Left lung (tissue), 14 donors: ENCODE data around the gene MAGEB17. TPM values are rescaled to one million over a fixed set of nuclear protein-coding genes. Genes with fewer than 3 reads are reported as not detected.
A peak's percentile ranks its signal among the peaks of the same experiment; 100 is the strongest.

Experiments
- ATAC-seq: fragments of 200-7000 bp; cut with Tn5 transposase; one replicate; pipeline ENCODE4 v1.9.1; 2020; ENCODE audit warnings: moderate library complexity
- DNase-seq, 4 donors: peaks; one replicate each; pipeline ENCODE4 v3.0.0-alpha.2; 2013 to 2020
- H3K27ac ChIP-seq, 2 donors: fragments of 200-600 bp; sonication (generic) in 1 of 2; one replicate each; pipeline versions ENCODE4 v1.5.0 to v1.8.0; 2020 to 2021
- H3K27me3 ChIP-seq, 2 donors: fragments of 200-600 bp; sonication (generic) in 1 of 2; one replicate each; pipeline versions ENCODE4 v1.5.0 to v1.8.0; 2020 to 2021
- H3K36me3 ChIP-seq, 2 donors: fragments of 200-600 bp; sonication (generic) in 1 of 2; one replicate each; pipeline versions ENCODE4 v1.5.0 to v1.8.0; 2020 to 2021
- H3K4me1 ChIP-seq, 2 donors: fragments of 200-600 bp; one replicate each; pipeline ENCODE4 v1.8.0; 2021
- H3K4me3 ChIP-seq, 2 donors: fragments of 200-600 bp; sonication (generic) in 1 of 2; one replicate each; pipeline versions ENCODE4 v1.5.0 to v1.8.0; 2020 to 2021; ENCODE audit warnings: mild to moderate bottlenecking in 1 of 2
- H3K9me3 ChIP-seq, 2 donors: fragments of 200-600 bp; sonication (generic) in 1 of 2; one replicate each; pipeline versions ENCODE4 v1.5.0 to v1.8.0; 2020 to 2021
- intact Hi-C, 2 donors: fragments of 100-400 bp; cut with DNase I; formaldehyde crosslinking; loops; one replicate each; pipeline versions ENCODE4 v1.11.2 to v1.14.2; 2022
- long read RNA-seq, 12 donors: library from polyadenylated mRNA in 2 of 12; unstranded in 2 of 12; transcript quantifications; one replicate each; pipeline ENCODE4 v2.0.0 and lab custom pipeline, GENCODE V29; 2019 to 2026
- polyA plus RNA-seq, 6 donors: library from polyadenylated mRNA; unstranded; fragments of 120-200 nt; gene quantifications; one replicate each; pipeline ENCODE4 v1.2.1, GENCODE V29; 2013; ENCODE audit not compliant: insufficient read length in 6 of 6
- total RNA-seq, 2 donors: library from RNA; stranded (reverse); fragmentation: NEBNext Ultra II Directional; extraction: Animal tissue kit (Norgen Biotek cat#: 25700); gene quantifications; one replicate each; pipeline ENCODE4 v1.2.1, GENCODE V29; 2021
- TF ChIP-seq, protein P1 (sequence below), 2 donors: fragments of 200-600 bp; sonication (generic) in 1 of 2; IDR thresholded peaks; one replicate each; pipeline versions ENCODE4 v1.5.0 to v1.8.0; 2021; ENCODE audit warnings: antibody characterized with exemption in 2 of 2
- donor health status: DM: no; HTN: yes; CAD: no.
- donor health status: DM: no; HTN: no; CAD: no.

MAGEB17 gene, protein sequence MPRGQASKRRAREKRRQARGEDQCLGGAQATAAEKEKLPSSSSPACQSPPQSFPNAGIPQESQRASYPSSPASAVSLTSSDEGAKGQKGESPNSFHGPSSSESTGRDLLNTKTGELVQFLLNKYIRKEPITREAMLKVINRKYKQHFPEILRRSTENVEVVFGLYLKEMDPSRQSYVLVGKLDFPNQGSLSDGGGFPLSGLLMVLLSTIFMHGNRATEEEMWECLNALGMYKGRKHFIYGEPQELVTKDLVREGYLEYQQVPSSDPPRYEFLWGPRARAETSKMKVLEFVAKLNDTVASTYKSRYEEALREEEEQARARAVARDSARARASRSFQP
- total RNA-seq: not detected
- under 1 TPM in 1 of 6 donors, not detected in 5; 0.11 TPM for polyA plus RNA-seq
- long read RNA-seq, donor 1: 0 reads
- long read RNA-seq, donor 2: 0 reads
- long read RNA-seq, donor 3: 0 reads
- long read RNA-seq, donor 4: 0 reads
- long read RNA-seq, donor 5: 0 reads
- long read RNA-seq, donor 6: 0 reads
- long read RNA-seq, donor 7: 0 reads
- long read RNA-seq, donor 8: 0 reads
- long read RNA-seq, donor 9: 0 reads
- long read RNA-seq, donor 10: 0 reads
- long read RNA-seq, donor 11: 0 reads
- long read RNA-seq, donor 12: 0 reads

DNA sequence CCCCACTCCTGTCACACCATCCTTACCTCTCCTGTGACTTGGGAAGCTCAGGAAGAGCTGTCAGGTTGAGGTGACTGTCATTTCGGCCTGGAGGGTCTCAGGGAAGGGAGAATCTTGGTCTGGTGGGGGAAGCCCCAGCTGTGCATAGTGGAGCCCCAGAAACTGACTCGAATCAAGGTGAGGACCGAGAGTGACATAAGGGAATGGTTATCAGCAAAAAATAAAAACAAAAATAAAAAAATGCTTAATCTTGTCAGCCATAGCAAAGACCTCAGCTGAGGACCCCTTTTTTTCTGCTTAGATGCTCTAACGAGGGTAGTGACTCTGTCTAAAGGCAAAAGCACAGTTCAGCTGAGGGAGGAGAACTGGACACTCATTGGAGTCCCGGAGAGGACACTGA lies at the start of gene MAGEB17:
TSS of gene MAGEB17 (plus strand) at position 301 of the 400 bp plus-strand sequence. CDS start 2,902 bp downstream, outside the sequence.
- no peaks in the 10 kb centered on the region for H3K9me3 ChIP-seq
- DNase-seq (no peak), ATAC-seq (no peak)
- intact Hi-C loops: no loop called here
- no peaks in the 10 kb centered on the region for H3K36me3 ChIP-seq
- H3K4me3 ChIP-seq: no peak within 1 kb of the TSS
- no peak within 1 kb of the TSS for H3K27ac ChIP-seq
- TF ChIP-seq, protein P1, sequence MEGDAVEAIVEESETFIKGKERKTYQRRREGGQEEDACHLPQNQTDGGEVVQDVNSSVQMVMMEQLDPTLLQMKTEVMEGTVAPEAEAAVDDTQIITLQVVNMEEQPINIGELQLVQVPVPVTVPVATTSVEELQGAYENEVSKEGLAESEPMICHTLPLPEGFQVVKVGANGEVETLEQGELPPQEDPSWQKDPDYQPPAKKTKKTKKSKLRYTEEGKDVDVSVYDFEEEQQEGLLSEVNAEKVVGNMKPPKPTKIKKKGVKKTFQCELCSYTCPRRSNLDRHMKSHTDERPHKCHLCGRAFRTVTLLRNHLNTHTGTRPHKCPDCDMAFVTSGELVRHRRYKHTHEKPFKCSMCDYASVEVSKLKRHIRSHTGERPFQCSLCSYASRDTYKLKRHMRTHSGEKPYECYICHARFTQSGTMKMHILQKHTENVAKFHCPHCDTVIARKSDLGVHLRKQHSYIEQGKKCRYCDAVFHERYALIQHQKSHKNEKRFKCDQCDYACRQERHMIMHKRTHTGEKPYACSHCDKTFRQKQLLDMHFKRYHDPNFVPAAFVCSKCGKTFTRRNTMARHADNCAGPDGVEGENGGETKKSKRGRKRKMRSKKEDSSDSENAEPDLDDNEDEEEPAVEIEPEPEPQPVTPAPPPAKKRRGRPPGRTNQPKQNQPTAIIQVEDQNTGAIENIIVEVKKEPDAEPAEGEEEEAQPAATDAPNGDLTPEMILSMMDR (IDR thresholded peaks at IDR 0.05): no peak
- H3K4me1 ChIP-seq: no peaks in the 10 kb centered on the region
- H3K27me3 ChIP-seq: no peaks in the 10 kb centered on the region

DNA sequence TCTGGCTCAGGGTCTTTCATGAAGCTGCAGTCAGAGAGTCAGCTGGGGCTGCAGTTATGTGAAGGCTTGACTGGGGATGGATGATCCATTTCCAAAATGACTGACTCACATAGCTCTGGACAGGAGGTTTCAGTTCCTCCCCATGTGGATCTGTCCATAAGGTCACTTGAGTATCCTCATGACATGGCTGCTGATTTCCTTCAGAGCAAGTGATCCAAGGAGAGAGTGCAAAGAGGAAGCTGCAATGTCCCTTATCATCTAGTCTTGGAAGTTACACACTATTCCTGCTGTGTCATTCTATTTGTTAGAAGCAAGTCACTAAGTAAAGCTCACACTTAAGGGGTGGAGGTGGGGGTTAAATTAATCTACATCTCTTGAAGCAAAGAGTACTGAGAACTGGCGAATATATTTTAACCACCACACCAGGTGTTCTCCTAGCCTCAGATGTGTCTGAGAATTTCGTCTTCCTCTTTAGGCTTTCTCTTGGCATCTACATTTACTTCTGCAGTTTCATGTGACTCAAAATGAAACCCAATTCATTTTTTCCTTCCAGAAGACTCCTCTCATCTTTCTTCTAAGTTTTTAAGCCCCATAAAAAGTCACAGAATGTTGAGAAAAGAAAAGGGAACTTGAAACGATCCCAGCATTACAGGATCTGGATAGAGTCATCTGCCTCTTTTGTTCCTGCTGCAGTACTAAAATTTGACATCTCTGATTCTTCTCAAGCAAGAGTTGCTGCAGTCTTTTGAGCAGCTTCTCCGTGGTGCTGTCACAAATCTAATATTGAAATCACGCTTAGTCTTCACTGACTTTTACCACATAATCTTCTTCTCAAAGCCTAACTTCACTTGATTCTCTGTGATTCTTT lies 47.7 kb upstream of the MAGEB17 start:
- H3K27ac ChIP-seq: peak overlapping the region in 1 of 2 donors; percentile 28
- H3K4me3 ChIP-seq: no peak overlapping the region
- TF ChIP-seq, protein P1 (IDR thresholded peaks at IDR 0.05): no peak
- no peak for ATAC-seq
- H3K9me3 ChIP-seq: peaks cover 0 to 2% of the 10 kb centered on the region in 2 donors
- no peaks in the 10 kb centered on the region for H3K36me3 ChIP-seq
- H3K27me3 ChIP-seq: peaks cover 0 to 13% of the 10 kb centered on the region in 2 donors
- intact Hi-C loops: no loop called here
- DNase-seq: no peak
- no peaks in the 10 kb centered on the region for H3K4me1 ChIP-seq

DNA sequence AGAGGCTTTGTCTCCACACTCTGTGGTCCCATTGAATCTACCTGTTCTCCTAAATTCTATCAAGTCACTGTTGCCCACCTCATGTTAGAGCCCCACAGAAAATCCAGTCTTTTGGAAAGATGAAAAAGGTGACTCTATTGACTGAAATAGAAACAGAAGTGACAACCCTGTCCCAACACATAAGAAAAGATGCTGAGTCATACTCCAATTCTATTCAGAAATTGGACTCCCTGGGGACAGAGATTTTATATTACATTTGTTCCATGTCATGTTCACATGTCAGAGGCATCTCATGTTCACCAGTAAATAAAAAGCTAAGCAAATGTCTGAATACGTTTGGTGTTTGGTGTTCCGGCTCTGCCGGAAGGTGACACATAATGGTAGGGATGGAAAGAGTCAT lies 46.9 kb upstream of the MAGEB17 start:
- TF ChIP-seq, protein P1 (IDR thresholded peaks at IDR 0.05): no peak
- H3K4me1 ChIP-seq: no peaks in the 10 kb centered on the region

DNA sequence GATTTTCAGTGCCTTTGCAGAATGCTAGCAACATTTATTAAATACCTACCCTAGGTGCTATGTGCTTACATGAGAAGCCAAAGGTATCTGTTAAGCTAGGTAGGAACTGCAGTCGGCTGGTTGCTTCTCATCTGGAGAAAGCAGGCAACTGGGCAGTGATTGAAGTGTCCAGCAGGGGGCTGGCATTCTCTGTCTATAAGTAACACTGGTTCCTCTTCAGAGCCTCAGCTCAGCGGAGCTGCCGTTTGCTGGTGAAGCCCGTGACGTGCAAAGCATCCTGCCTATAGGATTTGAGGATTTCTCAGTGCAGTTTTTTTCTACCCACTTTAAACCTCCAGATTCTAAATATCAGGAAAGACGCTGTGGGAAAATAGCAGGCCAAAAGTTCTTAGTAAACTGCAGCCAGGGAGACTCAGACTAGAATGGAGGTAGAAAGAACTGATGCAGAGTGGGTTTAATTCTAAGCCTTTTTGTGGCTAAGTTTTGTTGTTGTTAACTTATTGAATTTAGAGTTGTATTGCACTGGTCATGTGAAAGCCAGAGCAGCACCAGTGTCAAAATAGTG lies 44.0 kb upstream of the MAGEB17 start, which contains the start of gene GRPR:
TSS of gene GRPR (plus strand) at position 344 of the 565 bp plus-strand sequence. CDS start 389 bp downstream, outside the sequence.
- no peaks in the 10 kb centered on the region for H3K4me1 ChIP-seq
- H3K4me3 ChIP-seq: no peak within 1 kb of the TSS
- H3K27me3 ChIP-seq: peaks cover 0 to 13% of the 10 kb centered on the region in 2 donors
- no peaks in the 10 kb centered on the region for H3K36me3 ChIP-seq
- intact Hi-C loops: no loop called here
- peaks cover 0 to 2% of the 10 kb centered on the region in 2 donors for H3K9me3 ChIP-seq
- TF ChIP-seq, protein P1 (IDR thresholded peaks at IDR 0.05): peak; percentile 75 to 77
- no peak within 1 kb of the TSS for H3K27ac ChIP-seq
- DNase-seq: peak; percentile 55 to 81 (median 74)
- peak; percentile 99 for ATAC-seq

More for the DNA sequence above, 46.9 kb upstream of the MAGEB17 start:
- peaks cover 0 to 2% of the 10 kb centered on the region in 2 donors for H3K9me3 ChIP-seq
- no peak overlapping the region for H3K4me3 ChIP-seq
- no peak for ATAC-seq
- intact Hi-C loops: no loop called here
- no peaks in the 10 kb centered on the region for H3K36me3 ChIP-seq
- H3K27me3 ChIP-seq: peaks cover 0 to 13% of the 10 kb centered on the region in 2 donors
- no peak for DNase-seq
- H3K27ac ChIP-seq: no peak overlapping the region
